Measurements from ENCODE around the gene TBC1D21.

TBC1D21 gene

DNA sequence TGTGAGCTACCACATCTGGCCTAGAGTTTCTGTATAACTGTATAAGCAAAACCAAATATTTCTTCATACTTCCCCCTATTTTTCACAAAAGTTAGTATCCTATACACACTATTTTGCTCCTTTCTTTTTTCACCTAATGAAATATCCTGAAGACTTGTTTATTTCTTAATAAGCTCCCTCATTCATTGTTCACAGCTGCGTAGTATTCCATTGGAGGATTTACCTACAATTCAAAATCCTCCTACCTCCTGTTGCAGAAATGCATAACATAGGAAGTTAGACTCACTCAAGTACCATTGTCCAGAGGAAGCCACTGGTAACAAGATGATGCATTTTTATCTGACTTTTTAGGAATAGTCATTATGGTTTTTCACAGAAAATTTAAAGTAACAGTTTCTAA is 29.6 kb upstream of the TBC1D21 start:
- Histone ChIP-seq H3K4me3 (ENCODE audit: low read depth, low read length, poor library complexity, severe bottlenecking) (no peak overlapping the region), H2AFZ (ENCODE audit: low read length) (no peak overlapping the region), H3K4me1 (ENCODE audit: insufficient read depth, low read length, severe bottlenecking) (no peaks in the 10 kb centered on the region), H3K4me2 (ENCODE audit: low read length) (no peak overlapping the region), H3K27ac (ENCODE audit: low read depth, low read length, poor library complexity, severe bottlenecking) (no peak overlapping the region), H3K9ac (ENCODE audit: low read length) (no peak overlapping the region), H3K27me3 (ENCODE audit: insufficient read depth, low read length) (0 out of 2 replicates have a peak, but pooled peaks cover 4% of the 10 kb centered on the region), H3K9me3 (ENCODE audit: low read length) (no peaks in the 10 kb centered on the region), H3F3A (ENCODE audit: insufficient read depth, low read length) (no peaks in the 10 kb centered on the region), H3K36me3 (ENCODE audit: insufficient read depth, low read length) (no peaks in the 10 kb centered on the region), H3K79me2 (ENCODE audit: insufficient read depth, low read length) (no peaks in the 10 kb centered on the region), H3K9me2 (ENCODE audit: low read depth, low read length) (no peaks in the 10 kb centered on the region), H4K20me1 (ENCODE audit: insufficient read depth, low read length) (no peaks in the 10 kb centered on the region)
- TF ChIP-seq, protein P1, sequence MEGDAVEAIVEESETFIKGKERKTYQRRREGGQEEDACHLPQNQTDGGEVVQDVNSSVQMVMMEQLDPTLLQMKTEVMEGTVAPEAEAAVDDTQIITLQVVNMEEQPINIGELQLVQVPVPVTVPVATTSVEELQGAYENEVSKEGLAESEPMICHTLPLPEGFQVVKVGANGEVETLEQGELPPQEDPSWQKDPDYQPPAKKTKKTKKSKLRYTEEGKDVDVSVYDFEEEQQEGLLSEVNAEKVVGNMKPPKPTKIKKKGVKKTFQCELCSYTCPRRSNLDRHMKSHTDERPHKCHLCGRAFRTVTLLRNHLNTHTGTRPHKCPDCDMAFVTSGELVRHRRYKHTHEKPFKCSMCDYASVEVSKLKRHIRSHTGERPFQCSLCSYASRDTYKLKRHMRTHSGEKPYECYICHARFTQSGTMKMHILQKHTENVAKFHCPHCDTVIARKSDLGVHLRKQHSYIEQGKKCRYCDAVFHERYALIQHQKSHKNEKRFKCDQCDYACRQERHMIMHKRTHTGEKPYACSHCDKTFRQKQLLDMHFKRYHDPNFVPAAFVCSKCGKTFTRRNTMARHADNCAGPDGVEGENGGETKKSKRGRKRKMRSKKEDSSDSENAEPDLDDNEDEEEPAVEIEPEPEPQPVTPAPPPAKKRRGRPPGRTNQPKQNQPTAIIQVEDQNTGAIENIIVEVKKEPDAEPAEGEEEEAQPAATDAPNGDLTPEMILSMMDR (IDR thresholded peaks at IDR 0.05; ENCODE audit: low read length): no peak
- TF ChIP-seq EZH2 (IDR thresholded peaks at IDR 0.05; ENCODE audit: borderline replicate concordance, low read length): no peak

DNA sequence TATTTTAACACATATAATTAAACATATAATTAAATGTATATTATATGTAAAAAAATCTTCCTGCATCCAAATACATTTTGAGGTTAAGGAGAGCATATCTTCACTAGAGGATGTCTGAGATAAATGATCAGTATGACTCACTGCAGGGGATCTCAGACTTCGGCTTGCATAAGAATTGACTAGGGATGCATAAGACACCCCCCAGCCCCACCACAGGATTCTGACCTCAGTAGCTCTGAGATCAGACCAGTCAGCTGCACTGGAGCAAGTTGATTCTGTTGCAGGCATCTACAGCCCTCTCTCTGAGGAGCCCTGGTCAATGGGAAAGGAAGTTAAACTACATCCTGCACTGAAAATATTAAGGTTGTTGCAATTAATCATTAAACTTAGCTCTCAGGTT is 29.0 kb upstream of the TBC1D21 start:
- Histone ChIP-seq H4K20me1 (ENCODE audit: insufficient read depth, low read length) (no peaks in the 10 kb centered on the region), H3K9ac (ENCODE audit: low read length) (no peak overlapping the region), H3F3A (ENCODE audit: insufficient read depth, low read length) (no peaks in the 10 kb centered on the region)

GRCh38 chr15:73845507-73845906 is 27.9 kb upstream of the TBC1D21 start:
- no peak overlapping the region for H2AFZ ChIP-seq (ENCODE audit: low read length)
- H3K9ac ChIP-seq (ENCODE audit: low read length): no peak overlapping the region
- no peaks in the 10 kb centered on the region for H3K9me2 ChIP-seq (ENCODE audit: low read depth, low read length)
- no peaks in the 10 kb centered on the region for H3F3A ChIP-seq (ENCODE audit: insufficient read depth, low read length)
- H3K4me1 ChIP-seq (ENCODE audit: insufficient read depth, low read length, severe bottlenecking): no peaks in the 10 kb centered on the region
- H3K36me3 ChIP-seq (ENCODE audit: insufficient read depth, low read length): no peaks in the 10 kb centered on the region
- H4K20me1 ChIP-seq (ENCODE audit: insufficient read depth, low read length): no peaks in the 10 kb centered on the region
- TF ChIP-seq EZH2 (IDR thresholded peaks at IDR 0.05; ENCODE audit: borderline replicate concordance, low read length): no peak
- TF ChIP-seq, protein P1 (IDR thresholded peaks at IDR 0.05; ENCODE audit: low read length): no peak
- H3K27me3 ChIP-seq (ENCODE audit: insufficient read depth, low read length): 0 out of 2 replicates have a peak, but pooled peaks cover 4% of the 10 kb centered on the region
- no peak overlapping the region for H3K4me3 ChIP-seq (ENCODE audit: low read depth, low read length, poor library complexity, severe bottlenecking)
- no peak overlapping the region for H3K27ac ChIP-seq (ENCODE audit: low read depth, low read length, poor library complexity, severe bottlenecking)
- no peaks in the 10 kb centered on the region for H3K79me2 ChIP-seq (ENCODE audit: insufficient read depth, low read length)
- no peak overlapping the region for H3K4me2 ChIP-seq (ENCODE audit: low read length)
- H3K9me3 ChIP-seq (ENCODE audit: low read length): no peaks in the 10 kb centered on the region

More for the DNA sequence above, 29.0 kb upstream of the TBC1D21 start:
- no peaks in the 10 kb centered on the region for H3K36me3 ChIP-seq (ENCODE audit: insufficient read depth, low read length)
- no peak overlapping the region for H3K4me2 ChIP-seq (ENCODE audit: low read length)
- H3K79me2 ChIP-seq (ENCODE audit: insufficient read depth, low read length): no peaks in the 10 kb centered on the region
- no peak overlapping the region for H2AFZ ChIP-seq (ENCODE audit: low read length)
- no peaks in the 10 kb centered on the region for H3K9me2 ChIP-seq (ENCODE audit: low read depth, low read length)
- H3K27ac ChIP-seq (ENCODE audit: low read depth, low read length, poor library complexity, severe bottlenecking): no peak overlapping the region
- H3K4me1 ChIP-seq (ENCODE audit: insufficient read depth, low read length, severe bottlenecking): no peaks in the 10 kb centered on the region
- H3K4me3 ChIP-seq (ENCODE audit: low read depth, low read length, poor library complexity, severe bottlenecking): no peak overlapping the region
- 0 out of 2 replicates have a peak, but pooled peaks cover 4% of the 10 kb centered on the region for H3K27me3 ChIP-seq (ENCODE audit: insufficient read depth, low read length)
- TF ChIP-seq, protein P1 (IDR thresholded peaks at IDR 0.05; ENCODE audit: low read length): no peak
- no peak for TF ChIP-seq EZH2 (IDR thresholded peaks at IDR 0.05; ENCODE audit: borderline replicate concordance, low read length)
- no peaks in the 10 kb centered on the region for H3K9me3 ChIP-seq (ENCODE audit: low read length)

Data from OCI-LY1 (cell line).